Measurements from ENCODE around the gene PAN2.
"Not testable (repeated sequence)": the region's sequence is repeated elsewhere in the genome, so short reads cannot be mapped to it uniquely, and the experiment has no call there.

The PAN2 gene, protein sequence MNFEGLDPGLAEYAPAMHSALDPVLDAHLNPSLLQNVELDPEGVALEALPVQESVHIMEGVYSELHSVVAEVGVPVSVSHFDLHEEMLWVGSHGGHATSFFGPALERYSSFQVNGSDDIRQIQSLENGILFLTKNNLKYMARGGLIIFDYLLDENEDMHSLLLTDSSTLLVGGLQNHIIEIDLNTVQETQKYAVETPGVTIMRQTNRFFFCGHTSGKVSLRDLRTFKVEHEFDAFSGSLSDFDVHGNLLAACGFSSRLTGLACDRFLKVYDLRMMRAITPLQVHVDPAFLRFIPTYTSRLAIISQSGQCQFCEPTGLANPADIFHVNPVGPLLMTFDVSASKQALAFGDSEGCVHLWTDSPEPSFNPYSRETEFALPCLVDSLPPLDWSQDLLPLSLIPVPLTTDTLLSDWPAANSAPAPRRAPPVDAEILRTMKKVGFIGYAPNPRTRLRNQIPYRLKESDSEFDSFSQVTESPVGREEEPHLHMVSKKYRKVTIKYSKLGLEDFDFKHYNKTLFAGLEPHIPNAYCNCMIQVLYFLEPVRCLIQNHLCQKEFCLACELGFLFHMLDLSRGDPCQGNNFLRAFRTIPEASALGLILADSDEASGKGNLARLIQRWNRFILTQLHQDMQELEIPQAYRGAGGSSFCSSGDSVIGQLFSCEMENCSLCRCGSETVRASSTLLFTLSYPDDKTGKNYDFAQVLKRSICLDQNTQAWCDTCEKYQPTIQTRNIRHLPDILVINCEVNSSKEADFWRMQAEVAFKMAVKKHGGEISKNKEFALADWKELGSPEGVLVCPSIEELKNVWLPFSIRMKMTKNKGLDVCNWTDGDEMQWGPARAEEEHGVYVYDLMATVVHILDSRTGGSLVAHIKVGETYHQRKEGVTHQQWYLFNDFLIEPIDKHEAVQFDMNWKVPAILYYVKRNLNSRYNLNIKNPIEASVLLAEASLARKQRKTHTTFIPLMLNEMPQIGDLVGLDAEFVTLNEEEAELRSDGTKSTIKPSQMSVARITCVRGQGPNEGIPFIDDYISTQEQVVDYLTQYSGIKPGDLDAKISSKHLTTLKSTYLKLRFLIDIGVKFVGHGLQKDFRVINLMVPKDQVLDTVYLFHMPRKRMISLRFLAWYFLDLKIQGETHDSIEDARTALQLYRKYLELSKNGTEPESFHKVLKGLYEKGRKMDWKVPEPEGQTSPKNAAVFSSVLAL

DNA sequence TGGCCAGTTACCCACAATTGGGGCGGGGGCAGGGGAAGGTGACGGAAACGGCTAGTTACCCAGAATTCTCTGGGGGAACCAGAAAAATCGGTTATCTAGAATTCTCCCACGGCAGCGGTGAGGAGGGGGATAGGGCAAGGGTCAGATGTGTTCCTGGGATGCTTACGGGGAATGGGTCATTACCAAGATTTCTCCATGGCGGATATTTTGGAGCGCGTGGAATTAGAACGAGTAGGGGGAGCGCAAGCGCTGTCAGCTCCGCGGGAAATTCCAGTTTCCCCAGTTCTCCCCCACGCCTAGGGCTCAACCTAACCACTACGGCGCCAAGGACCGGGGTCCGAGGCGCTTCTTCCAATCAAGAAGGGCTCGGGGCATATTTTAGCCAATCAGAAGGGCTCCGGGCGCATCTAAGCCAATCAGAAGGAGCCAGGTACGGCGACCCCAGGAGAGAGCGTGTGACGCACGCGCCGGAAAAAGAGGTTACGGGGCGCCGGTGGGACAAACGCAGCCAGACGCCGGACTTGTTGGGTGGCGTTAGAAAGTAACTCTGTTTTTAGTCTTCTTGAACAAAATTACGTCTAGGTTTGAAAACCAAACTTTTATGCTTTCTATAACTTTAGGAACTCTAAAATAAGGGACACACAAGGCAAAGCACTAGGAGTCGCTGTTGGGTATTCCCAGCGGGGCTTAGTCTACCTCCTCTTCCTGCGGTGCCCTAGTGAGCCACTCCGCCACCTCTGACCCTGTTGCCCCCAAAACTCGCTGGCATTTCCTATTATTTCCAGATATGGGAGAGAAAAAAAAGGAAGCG, at the start of gene PAN2:
Gene PAN2, minus strand, starts transcription at position 322 of the 811 bp plus-strand sequence. CDS start 906 bp downstream, outside the sequence.
- peak; percentile 97 for DNase-seq

DNA sequence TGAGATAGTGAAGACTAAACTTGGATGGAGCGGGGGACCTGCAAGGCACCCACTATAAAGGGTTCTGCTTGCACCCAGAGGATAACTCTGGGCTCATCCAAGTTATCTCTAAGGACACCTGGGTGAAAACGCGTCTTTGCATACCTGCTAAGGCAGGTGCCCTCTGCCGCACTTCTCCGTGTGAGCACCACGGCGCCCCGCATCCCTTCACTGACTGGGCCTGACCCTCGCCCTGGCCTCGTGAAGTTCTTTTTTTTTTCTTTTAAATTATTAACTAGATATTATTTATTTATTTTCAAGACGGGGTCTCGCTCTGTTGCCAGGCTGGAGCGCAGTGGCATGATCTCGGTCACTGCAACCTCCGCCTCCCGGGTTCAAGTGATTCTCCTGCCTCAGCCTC, 48.8 kb upstream of the PAN2 start:
- DNase-seq, result no peak

DNA sequence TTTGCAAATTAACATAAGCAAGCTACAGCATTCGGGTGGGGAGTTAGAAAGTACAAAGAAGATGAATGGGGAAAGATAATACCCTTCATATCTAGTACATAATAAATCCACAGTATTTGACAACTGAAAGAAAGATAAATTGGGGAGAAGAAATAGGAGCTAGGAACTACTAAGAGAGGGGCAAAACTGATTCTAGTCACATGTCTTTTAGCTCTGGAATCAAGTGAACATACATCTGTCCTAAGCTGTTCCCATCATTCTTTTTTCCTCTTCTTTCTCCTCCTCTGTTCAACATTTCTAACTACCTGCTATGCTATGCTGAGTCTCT, 44.2 kb upstream of the PAN2 start:
- no peak for DNase-seq

DNA sequence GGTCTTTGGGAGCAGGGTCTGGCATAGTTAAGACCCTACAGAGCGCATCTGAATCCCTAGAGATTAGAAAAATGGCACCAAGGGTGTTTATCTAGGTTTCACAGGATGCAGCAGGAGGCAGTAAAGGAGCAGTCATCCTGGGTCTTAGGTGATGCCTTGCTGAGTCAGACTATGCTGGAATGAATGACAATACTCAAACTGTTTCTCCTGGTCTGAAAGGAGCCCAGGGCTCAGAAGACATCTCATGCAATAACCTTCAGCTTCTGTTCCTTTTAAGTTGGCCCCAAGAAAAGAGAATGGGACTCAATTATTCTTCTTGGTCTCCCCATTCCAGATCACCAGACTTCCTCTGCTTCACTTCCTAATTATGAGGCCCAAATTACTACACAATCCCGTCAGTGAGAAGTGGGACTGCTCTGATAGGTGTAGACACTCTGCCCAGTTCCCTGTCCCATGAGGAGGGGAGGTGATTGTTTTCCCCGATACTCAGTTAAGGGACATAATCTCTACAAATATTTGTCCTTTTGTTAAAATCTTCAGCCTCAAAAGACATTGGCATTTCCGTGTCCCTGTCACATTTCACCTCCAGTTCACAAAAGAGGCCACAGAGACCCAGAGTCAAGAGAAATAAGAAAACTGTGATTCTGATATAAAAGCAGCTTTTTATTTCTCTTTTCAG, 43.6 kb upstream of the PAN2 start:
- DNase-seq, result no peak

DNA sequence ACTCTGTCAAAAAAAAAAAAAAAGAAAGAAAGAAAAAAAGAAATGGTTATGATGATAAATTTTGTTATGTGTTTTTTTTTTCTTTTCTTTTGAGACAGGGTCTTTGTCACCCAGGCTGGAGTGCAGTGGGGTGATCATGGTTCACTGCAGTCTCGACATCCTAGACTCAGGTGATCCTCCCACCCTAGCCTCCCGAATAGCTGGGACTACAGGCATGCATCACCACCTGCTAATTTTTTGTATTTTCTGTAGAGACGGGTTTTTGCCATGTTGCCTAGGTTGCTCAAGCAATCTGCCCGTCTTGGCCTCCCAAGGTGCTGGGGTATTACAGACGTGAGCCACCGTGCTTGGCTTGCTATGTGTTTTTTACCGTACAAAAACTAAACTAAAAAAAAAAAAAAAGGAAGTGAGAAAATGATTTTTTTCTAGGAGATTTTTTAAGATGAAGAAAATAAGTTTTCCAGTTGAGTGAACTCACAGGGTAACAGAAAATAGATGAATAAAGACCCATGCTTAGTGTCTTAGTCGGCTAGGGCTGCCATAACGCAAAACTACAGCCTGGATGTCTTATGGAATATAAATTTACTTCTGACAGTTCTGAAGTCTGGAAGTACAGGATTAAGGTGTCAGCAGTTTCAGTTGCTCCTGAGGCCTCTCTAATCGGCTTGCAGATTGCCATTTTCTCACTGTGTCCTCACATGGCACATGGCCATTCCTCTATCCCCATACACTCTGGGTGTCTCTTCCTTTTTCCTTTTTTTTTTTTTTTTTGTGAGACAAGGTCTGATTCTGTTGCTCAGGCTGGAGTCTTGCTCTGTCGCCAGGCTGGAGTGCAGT, 42.0 kb upstream of the PAN2 start:
- peak in 1 of 2 donors; percentile 57 for DNase-seq

DNA sequence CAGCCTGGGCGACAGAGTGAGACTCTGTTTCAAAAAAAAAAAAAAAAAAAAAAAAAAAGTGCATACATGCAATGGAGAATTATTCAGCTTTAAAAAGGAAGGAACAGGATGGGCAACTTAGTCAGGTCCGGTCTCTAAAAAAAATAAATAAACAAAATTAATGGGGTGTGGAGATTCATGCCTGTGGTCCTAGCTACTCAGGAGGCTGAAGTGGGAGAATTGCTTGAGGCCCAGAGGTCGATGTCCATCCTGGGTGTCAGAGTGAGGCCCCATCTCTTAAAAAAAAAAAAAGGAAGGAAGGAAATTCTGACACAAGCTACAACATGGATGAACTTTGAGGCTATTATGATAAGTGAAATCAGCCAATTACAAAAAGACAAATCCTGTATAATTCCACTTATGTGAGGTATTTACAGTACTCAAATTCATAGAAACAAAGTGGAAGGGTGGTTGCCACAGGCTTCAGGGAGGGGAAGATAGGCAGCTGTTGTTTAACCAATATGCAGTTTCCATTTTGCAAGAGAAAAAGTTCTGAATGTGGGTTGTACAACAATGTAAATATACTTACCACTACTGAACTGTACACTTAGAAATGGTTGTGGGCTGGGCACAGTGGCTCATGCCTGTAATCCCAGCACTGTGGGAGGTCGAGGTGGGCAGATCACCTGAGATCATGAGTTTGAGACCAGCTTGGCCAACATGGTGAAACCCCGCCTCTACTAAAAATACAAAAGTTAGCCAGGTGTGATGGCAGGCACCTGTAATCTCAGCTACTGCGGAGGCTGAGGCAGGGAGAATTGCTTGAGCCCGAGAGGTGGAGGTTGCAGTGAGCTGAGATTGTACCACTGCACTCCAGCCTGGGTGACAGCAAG, 41.2 kb upstream of the PAN2 start:
- DNase-seq, result no peak

DNA sequence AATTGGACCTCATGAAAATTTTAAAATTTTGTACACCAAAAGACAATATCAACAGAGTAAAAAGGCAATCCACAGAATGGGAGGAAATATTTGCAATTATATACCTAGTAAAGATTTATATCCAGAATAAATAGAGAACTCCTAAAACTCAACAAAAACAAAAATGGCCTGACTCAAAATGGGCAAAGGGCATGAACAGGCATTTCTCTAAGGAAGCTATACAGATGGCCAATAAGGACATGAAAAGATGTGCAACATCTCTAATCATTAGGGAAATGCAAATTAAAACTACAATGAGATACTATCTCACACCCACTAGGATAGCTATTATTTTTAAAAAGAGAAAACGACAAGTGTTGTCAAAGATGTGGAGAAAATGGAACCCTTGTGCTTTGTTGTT, 39.7 kb upstream of the PAN2 start:
- no peak for DNase-seq

DNA sequence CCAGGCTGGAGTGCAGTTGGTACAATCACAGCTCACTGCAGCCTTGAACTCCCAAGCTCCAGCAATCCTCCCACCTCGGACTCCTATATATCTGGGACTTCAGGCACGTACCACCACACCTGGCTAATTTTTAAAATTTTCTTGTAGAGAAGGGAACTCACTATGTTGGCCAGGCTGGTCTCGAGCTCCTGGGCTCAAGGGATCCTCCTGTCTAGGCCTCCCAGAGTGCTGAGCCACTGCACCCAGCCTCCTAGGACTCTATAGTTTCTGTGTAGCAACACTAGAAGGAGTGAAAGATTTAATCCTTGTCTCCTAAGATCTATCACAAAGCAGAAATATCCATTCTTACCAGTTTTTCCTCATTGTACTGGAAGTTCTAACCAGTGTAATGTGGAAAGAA, 33.1 kb upstream of the PAN2 start:
- no peak for DNase-seq

DNA sequence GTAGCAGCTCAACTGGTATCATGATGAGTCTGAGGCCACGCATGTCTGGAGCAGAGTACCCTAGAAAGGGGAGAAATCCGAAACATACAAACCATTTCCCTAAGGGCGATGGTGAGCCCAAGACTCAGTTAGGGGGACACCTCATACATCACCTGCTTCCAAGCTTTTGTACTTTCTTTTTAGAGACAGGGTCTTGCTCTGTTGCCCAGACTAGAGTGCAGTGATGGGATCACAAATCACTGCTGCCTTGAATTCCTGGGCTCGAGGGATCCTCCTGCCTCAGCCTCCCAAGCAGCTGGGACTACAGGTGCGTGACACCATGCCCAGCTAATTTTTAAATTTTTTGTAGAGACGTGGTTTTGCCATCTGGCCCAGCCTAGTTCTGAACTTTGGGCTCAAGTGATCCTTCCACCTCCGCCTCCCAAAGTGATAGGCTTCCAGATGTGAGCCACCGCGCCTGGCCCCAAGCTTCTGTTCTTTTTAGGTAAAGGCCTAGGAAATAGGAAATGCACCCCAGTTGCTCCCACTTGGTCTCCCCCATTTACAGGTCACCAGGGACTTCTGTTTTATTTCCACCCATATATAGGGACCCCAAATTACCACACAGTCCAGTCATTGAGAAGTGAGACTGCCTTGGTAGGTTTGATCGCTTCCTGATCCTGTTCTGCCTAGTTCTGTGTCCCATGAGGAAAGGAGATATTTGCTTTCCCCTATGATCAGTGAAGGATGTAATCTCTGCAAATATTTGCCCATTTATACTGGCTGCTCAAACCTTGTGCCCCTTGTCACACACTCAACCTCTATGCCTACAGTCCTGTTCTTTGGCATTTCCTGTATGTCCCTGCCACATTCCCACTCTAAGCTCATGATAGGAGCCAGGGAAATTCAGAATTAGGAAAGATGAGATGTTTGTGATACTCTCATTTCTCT, 28.6 kb upstream of the PAN2 start, which contains the start of gene APOF:
Gene APOF, minus strand, starts transcription at position 728 of the 930 bp plus-strand sequence. Its CDS starts 112 bp downstream, at position 616.
- no peak for DNase-seq

DNA sequence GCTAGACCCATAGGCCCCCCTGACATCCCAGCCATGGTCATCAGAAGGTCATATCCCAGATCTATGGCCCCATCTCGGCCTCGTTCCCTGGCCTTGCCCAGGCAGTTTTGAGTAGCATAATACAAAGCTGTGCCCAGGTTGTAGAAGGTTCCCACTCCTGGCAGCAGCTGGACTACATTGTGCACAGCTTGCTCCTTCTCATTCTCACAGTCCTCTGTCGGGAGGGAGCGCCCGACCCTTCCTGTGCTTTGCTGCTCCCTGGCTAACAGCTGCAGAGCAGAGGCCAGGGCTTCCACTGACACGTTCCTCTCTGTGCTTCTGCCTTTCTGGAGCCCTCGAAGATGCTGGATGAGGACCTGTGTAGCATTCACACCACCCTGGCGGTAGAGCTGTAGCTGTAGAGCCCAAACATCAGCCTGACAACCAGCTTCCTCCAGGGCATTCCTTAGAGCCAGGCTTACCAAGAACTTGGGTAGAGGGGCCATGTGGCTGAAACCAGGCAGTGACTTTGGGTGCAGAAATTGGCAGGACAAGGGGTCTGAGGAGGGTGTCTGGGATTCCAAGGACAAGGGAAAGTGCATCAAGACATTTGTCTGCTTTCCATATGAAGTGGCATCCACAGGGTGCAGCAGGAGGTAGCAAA, 27.8 kb upstream of the PAN2 start:
- DNase-seq, result no peak

DNA sequence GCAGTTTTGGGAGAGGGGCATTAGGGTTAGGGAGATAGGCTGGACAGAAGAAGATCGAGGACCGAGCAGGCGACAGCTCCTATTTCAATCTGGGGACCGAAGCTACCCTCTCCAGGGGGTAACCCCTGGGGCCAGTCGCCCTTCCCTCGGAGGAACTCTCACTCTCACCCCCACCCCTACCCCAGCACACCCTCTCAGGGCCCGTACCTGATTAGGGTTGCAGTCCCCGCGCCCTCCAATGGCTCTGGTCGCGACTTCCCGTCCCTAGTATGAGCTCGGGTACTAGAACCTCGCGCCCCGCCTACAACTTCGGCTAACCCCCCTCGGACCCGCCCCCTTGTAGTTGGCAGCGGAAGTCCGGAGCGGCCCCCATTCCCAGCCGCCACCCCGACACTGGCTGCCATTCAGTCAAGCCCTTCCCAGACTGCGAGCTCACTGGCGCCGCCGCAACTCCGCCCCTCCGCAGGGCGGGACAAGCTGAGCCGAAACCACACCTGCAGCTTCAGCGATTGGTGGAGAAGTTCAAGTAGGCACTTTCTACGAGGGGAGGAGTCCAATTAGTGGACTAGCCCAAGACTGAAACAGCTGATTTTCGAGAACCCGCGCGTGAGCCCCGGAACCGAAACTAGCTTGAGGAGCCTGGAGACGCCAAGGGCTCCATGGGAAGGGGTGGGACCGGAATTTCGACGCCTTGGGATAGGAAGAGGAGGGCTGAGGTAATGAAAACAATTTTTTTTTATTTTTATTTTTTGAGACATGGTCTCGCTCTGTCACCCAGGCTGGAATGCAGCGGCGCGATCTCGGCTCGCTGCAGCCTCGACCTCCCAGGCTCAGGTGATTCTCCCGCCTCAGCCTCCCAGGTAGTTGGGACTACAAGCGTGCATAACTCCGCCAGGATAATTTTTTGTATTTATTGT, 26.3 kb upstream of the PAN2 start, which contains the start of gene STAT2:
Gene STAT2, minus strand, starts transcription at position 257 of the 917 bp plus-strand sequence. CDS start 3,536 bp downstream, outside the sequence.
- peak; percentile 100 for DNase-seq

DNA sequence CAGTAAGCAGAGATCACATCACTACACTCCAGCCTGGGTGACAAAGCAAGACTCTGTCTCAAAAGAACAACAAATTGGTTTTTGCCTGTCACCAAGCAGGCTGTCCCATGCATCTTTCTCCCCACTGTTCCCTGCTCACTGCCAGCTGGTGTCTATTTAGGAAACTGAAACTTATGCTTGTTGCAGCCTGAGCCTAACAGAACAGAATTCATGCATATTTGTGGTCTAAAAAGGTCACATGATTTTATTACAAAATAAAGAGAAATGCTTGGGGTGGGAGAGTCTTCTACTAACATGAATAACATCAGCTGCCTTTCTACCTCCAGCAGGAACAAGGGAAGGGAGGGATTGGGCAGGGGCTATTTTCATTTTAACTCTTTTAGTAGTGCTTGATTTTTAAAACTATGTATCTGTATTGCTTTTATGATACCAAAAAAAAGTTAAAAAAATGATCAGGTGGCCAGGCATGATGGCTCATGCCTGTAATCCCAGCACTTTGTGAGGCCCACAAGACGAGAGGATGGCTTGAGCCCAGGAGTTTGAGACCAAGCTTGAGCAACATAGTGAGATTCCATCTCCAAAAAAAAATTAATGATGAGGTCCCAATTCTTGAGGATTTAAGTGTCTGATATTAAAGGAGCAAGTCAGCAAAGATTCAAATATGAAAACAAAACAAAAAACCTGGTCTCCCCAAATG, 25.2 kb upstream of the PAN2 start:
- DNase-seq, result no peak

DNA sequence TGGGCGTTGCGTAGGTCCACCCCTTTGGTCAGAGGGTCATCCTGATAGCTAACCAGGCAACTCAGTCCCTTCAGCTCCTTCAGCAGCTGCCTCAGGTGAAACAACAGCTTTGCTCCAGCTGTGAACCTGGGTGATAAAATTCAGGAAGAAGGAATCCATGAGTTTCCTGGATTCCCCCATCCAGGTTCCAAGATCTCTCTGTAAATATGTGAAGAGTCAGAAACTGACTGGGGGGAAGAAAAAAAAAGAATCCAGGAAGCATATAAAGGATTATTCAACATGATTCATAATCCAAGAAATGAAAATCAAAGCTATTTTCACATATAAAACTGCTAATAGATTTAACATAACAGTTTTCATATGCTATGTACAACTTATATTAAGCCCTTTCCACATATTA, 17.5 kb upstream of the PAN2 start:
- DNase-seq, result no peak

DNA sequence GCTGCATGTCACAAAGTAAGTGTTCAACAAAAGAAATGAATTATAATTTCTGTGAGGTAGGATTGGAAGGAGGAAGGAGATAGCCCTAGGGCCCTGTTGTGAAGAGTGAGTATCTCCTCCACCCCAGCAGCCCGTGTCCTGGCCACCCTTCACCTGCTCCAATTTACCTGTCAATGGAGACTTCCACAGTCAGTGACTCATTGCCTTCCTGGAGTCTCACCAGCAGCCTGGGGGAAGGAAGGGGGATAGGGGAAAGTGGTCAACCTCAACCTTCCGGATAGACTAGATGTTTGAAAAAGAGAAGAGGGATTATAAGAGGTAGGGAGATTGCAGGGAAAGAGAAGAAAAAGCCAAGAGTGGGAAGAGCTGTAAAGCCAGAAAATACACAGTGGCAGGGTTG, 16.9 kb upstream of the PAN2 start:
- DNase-seq, result no peak

DNA sequence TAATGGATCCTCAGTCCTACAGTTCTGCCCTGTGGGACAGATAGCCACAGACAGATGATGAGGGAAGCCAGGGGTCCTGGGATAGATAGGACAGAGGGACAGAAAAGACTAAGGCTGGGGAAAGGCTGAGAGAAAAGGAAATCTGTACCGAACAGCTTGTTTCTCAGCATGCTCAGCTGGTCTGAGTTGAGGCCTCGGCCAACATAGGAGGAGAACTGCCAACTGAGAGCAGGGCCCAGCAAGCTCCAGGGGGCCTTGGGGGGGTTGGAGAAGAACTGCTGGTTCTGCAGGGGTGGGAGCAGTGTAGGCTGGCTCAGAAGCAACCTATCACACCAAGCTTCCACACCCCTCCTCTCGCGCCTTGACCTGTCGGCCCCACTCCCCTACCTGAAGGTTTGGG, 15.0 kb upstream of the PAN2 start:
- no peak for DNase-seq

DNA sequence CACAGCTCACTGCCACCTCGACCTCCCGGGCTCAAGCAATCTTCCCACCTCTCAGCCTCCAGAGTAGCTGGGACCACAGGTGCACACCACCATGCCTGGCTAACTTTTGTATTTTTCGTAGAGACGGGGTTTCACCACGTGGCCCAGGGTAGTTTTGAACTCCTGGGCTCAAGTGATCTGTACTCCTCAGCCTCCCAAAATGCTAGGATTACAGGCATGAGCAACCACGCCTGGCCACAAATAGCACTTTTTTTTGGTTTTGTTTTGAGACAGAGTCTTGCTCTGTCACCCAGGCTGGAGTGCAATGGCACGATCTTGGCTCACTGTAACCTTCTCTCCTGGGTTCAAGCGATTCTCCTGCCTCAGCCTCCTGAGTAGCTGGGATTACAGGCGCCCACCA, 13.5 kb upstream of the PAN2 start:
- not testable (repeated sequence) for DNase-seq

Measured in CD4-positive, alpha-beta T cell treated with Interleukin-4 for 1 hour (primary cell).